GM18507 (cell line): ENCODE results near the gene PALD1.
"Not testable (repeated sequence)": the region's sequence is repeated elsewhere in the genome, so short reads cannot be mapped to it uniquely, and the experiment has no call there.

ENCODE experiments used
- DNase-seq: peaks from one replicate; pipeline ENCODE4 v3.0.0; 2011; ENCODE audit warnings: low read depth; ENCODE audit not compliant: insufficient read length; ENCODE audit errors: extremely low spot score
- FAIRE-seq: peaks from 2 replicates; lab custom pipeline; 2011; peaks lifted over from hg19 to GRCh38; lab: Jason Lieb, UNC

The PALD1 gene

GRCh38 chr10:70596110-70596798 lies 117.7 kb downstream of the PALD1 start:
- FAIRE-seq = no peak
- DNase-seq = no peak

- DNase-seq = no peak
- no peak for FAIRE-seq
Observed at GRCh38 chr10:70596860-70597809, 118.6 kb downstream of the PALD1 start.

GRCh38 chr10:70597856-70598815 lies 119.6 kb downstream of the PALD1 start:
- no peak for DNase-seq
- FAIRE-seq = no peak

GRCh38 chr10:70598857-70599295 lies 120.3 kb downstream of the PALD1 start:
- FAIRE-seq (no peak), DNase-seq (no peak)

- FAIRE-seq = no peak
- DNase-seq = no peak
Observed at GRCh38 chr10:70599319-70599718, 120.8 kb downstream of the PALD1 start.

GRCh38 chr10:70599791-70600190 lies 121.2 kb downstream of the PALD1 start:
- FAIRE-seq = no peak
- no peak for DNase-seq

GRCh38 chr10:70600512-70601395 lies 122.2 kb downstream of the PALD1 start:
- no peak for FAIRE-seq
- no peak for DNase-seq

- no peak for FAIRE-seq
Observed at GRCh38 chr10:70601746-70602145, 123.2 kb downstream of the PALD1 start.

GRCh38 chr10:70602665-70603448 lies 124.3 kb downstream of the PALD1 start, which contains the start of gene PRF1:
PRF1 (minus strand) TSS chr10:70602741; CDS start chr10:70600902, 1,839 bp downstream.
- no peak for FAIRE-seq
- DNase-seq = no peak

More at GRCh38 chr10:70601746-70602145, 123.2 kb downstream of the PALD1 start:
- DNase-seq = no peak

GRCh38 chr10:70603449-70603801 lies 124.9 kb downstream of the PALD1 start:
- DNase-seq (no peak), FAIRE-seq (no peak)

GRCh38 chr10:70604106-70604505 lies 125.5 kb downstream of the PALD1 start:
- no peak for DNase-seq
- FAIRE-seq = no peak

GRCh38 chr10:70605161-70605560 lies 126.6 kb downstream of the PALD1 start:
- DNase-seq (no peak), FAIRE-seq (no peak)

GRCh38 chr10:70607936-70608335 lies 129.4 kb downstream of the PALD1 start:
- DNase-seq (no peak), FAIRE-seq (no peak)

GRCh38 chr10:70613941-70614340 lies 135.4 kb downstream of the PALD1 start:
- DNase-seq (no peak), FAIRE-seq (no peak)

- not testable (repeated sequence) for FAIRE-seq, DNase-seq
Observed at GRCh38 chr10:70614364-70614763, 135.8 kb downstream of the PALD1 start.

- FAIRE-seq (no peak), DNase-seq (no peak)
Observed at GRCh38 chr10:70615211-70615610, 136.6 kb downstream of the PALD1 start.

GRCh38 chr10:70615784-70616522 lies 137.4 kb downstream of the PALD1 start:
- DNase-seq = no peak
- FAIRE-seq = no peak
